Thoracic aorta (tissue), 2 donors: ENCODE measurements around the gene CPNE2. TPM values are rescaled to one million over a fixed set of nuclear protein-coding genes. Genes with fewer than 3 reads are reported as not detected.

Source experiments
- ATAC-seq: fragments of 150-250 bp; one replicate; pipeline ENCODE4 v1.8.0; 2017; ENCODE audit warnings: low read depth; ENCODE audit not compliant: insufficient number of reproducible peaks, low FRiP score
- DNase-seq: peaks from one replicate; pipeline ENCODE4 v3.0.0-alpha.2; 2020; ENCODE audit warnings: low spot score
- H3K27ac ChIP-seq, 2 donors: fragments of 200-600 bp; sonication (generic); 1 replicate in 1 of 2; 2 replicates in 1 of 2; pipeline ENCODE4 v1.5.1; 2016; ENCODE audit warnings: mild to moderate bottlenecking in 2 of 2, moderate library complexity in 2 of 2
- H3K27me3 ChIP-seq: fragments of 200-600 bp; sonication (generic); replicated peaks from 2 replicates; pipeline ENCODE4 v1.6.0; 2016; ENCODE audit warnings: mild to moderate bottlenecking; ENCODE audit not compliant: insufficient read depth
- H3K36me3 ChIP-seq: fragments of 200-600 bp; sonication (generic); one replicate; pipeline ENCODE4 v1.5.1; 2016
- H3K4me1 ChIP-seq, 2 donors: fragments of 200-600 bp; sonication (generic); 1 replicate in 1 of 2; 2 replicates in 1 of 2; pipeline versions ENCODE4 v1.5.1 to v1.6.0; 2016; ENCODE audit warnings: low read depth in 2 of 2, mild to moderate bottlenecking in 1 of 2; ENCODE audit not compliant: control insufficient read depth in 1 of 2
- H3K4me3 ChIP-seq: fragments of 200-600 bp; sonication (generic); 2 replicates; pipeline ENCODE4 v1.5.1; 2016; ENCODE audit warnings: mild to moderate bottlenecking
- H3K9me3 ChIP-seq: fragments of 200-600 bp; sonication (generic); 2 replicates; pipeline ENCODE4 v1.5.1; 2016
- CTCF ChIP-seq: fragments of 200-600 bp; sonication (generic); IDR thresholded peaks from one replicate; pipeline ENCODE4 v1.5.1; 2019; ENCODE audit warnings: antibody characterized with exemption
- total RNA-seq, 2 donors: library from RNA; depleted of rRNA; stranded (reverse); fragments of >200 nt; gene quantifications; one replicate each; pipeline versions ENCODE4 v1.1.0 to v1.2.3, GENCODE V29; 2016

Gene CPNE2
- total RNA-seq, 2 donors from 2014 or later: 28.3 to 47.4 TPM

DNA sequence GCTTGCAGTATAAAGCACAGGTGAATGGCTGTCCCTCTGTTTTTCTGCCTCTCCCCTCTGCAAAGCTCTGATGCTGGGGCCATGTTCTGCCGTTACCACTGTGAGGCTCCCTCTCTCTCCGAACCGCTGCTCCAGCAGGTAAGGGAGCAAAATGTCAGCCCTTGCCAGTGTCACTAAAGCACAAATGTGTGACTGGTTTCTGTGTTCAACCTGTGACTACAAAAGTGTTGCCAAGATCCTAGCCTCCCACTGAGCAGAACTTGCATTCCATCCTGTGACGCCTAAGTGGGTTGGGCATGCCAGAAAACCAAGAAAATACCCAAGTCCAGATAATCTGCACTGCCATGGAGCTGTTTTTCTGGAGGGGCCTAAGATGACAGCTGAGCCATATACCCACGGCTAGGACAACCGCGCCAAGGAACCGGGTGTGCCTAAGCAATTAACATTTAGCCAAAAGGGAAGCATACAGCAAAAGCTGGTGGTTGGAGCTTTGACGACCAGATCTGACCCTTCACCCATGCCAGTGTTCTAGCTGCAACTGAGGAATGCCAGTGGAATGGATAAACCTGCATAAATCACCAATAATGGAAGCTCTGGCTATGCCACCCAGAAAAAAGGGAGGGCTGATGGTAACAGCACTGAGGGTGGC, 58.4 kb downstream of the CPNE2 start:
- H3K9me3 ChIP-seq: no peaks in the 10 kb centered on the region
- ATAC-seq: no peak
- no peak overlapping the region for H3K4me3 ChIP-seq
- TF ChIP-seq CTCF: no peak
- peaks cover 24% of the 10 kb centered on the region for H3K36me3 ChIP-seq
- H3K27ac ChIP-seq: no peak overlapping the region
- no peaks in the 10 kb centered on the region for H3K4me1 ChIP-seq
- no peak for DNase-seq
- H3K27me3 ChIP-seq: no peaks in the 10 kb centered on the region

GRCh38 chr16:57151369-57151768, 59.0 kb downstream of the CPNE2 start:
- Histone ChIP-seq H3K27ac (no peak overlapping the region), H3K4me1 (no peaks in the 10 kb centered on the region), H3K4me3 (no peak overlapping the region), H3K36me3 (peaks cover 24% of the 10 kb centered on the region), H3K27me3 (no peaks in the 10 kb centered on the region), H3K9me3 (no peaks in the 10 kb centered on the region)
- DNase-seq: no peak
- TF ChIP-seq CTCF: no peak
- ATAC-seq: no peak

DNA sequence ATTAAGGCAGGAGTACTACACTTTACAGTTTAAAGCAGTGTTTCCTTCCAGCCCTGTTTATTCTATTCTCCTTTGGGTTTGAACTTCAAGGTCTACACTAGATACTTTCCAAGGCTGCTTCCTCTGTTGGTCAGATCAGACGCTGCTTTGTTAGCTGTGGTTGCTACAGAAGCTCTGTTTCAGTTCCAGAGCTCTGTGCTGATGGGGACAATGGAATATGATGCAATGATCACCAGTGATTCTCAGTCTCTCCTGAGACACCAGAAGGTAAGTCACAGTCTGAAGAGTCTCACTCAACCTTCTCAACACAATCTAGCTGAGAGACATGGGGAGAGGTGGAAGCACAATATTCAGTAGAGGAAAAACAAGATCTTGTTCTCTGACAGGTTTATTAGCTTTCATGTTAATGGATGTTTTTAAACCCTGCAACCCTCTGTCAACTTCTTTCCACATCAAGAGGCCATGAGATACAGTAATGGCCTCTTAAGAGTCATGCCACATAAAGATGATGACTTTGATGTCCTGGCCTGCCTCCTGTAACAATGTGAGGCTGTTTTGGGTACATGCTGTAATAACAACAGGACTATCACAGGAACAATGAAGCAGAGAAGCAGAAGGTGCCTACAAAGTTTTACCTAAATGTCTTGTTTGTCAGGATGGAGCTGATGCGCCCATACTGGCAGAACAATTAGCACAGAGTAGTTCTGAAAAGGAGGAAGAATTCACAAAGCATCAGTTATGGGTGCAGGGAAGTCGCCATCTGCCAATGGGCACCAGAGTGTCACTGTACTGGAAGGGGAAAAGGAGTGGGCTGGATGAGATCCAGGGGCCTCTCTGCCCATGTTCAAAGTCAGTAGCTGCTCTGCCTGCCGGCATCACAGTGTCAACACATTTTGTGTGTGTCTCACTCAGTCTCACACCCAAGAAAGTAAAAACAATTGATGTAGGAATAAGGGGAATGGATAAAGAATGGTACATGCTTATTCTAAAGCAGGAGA, 60.0 kb downstream of the CPNE2 start:
- Histone ChIP-seq H3K4me3 (no peak overlapping the region), H3K36me3 (peaks cover 24% of the 10 kb centered on the region), H3K4me1 (no peaks in the 10 kb centered on the region), H3K9me3 (no peaks in the 10 kb centered on the region), H3K27me3 (no peaks in the 10 kb centered on the region), H3K27ac (no peak overlapping the region)
- ATAC-seq (no peak), DNase-seq (no peak)
- no peak for TF ChIP-seq CTCF

GRCh38 chr16:57153841-57154240, 61.5 kb downstream of the CPNE2 start:
- Histone ChIP-seq H3K4me3 (no peak overlapping the region), H3K9me3 (no peaks in the 10 kb centered on the region), H3K27ac (no peak overlapping the region), H3K4me1 (no peaks in the 10 kb centered on the region), H3K27me3 (no peaks in the 10 kb centered on the region), H3K36me3 (peaks cover 24% of the 10 kb centered on the region)
- TF ChIP-seq CTCF: no peak
- ATAC-seq: no peak
- DNase-seq: no peak

DNA sequence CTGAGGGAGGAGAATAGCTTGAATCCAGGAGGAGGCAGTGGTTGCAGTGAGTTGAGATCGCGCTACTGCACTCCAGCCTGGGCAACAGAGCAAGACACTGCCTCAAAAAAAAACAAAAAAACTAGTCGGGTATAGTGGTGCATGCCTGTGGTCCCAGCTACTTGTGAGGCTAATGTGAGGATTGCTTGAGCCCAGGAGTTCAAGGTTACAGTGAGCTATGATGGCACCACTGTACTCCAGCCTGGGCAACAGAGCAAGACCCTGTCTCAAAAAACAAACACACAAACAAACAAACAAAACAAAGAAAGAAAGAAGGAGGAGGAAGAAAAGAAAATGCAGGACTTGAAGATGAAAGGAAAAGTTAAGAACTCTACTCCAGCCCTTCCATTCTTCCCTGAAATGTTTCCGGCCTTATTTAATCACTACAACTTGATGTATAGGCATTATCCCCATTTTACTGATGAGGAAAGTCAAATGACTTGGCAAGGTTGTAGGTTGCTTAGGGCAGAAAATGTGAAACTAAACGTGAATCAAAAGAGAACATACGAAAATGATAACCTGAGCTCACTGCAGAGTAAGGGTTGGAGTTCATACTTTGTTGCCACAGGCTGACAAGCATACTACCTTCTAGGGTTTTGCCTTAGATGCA, 63.4 kb downstream of the CPNE2 start:
- Histone ChIP-seq H3K27me3 (no peaks in the 10 kb centered on the region), H3K36me3 (peaks cover 24% of the 10 kb centered on the region), H3K4me3 (no peak overlapping the region), H3K9me3 (no peaks in the 10 kb centered on the region), H3K27ac (no peak overlapping the region), H3K4me1 (no peaks in the 10 kb centered on the region)
- no peak for TF ChIP-seq CTCF
- ATAC-seq (no peak), DNase-seq (no peak)
